CD14-positive monocyte (primary cell): ENCODE results near the gene TRPV5. TPM values are rescaled to one million over a fixed set of nuclear protein-coding genes. Genes with fewer than 3 reads are reported as not detected.

Source experiments
- DNase-seq, 3 donors: peaks; one replicate each; pipeline ENCODE4 v3.0.0-alpha.2; 2011 to 2022
- H2AFZ ChIP-seq: 2 replicates; pipeline ENCODE4 v1.6.0; 2012; ENCODE audit warnings: mild to moderate bottlenecking, low read depth, low read length, inconsistent platforms; ENCODE audit not compliant: insufficient read depth, poor library complexity, severe bottlenecking
- H3K27ac ChIP-seq, 2 donors: 1 replicate in 1 of 2; 2 replicates in 1 of 2; pipeline ENCODE4 v1.5.1; 2012 to 2013; ENCODE audit warnings: low read length in 2 of 2, control low read depth in 1 of 2, inconsistent platforms in 1 of 2, low read depth in 1 of 2, mild to moderate bottlenecking in 1 of 2
- H3K27me3 ChIP-seq, 2 donors: one replicate each; pipeline versions ENCODE4 v1.6.0 to v1.6.1; 2011 to 2013; ENCODE audit warnings: low read length in 2 of 2; ENCODE audit not compliant: control insufficient read depth in 2 of 2, insufficient read depth in 2 of 2
- H3K36me3 ChIP-seq, 2 donors: replicated peaks in 1 of 2; 1 replicate in 1 of 2; 2 replicates in 1 of 2; pipeline versions ENCODE4 v1.5.1 to v1.6.1; 2012 to 2013; ENCODE audit warnings: low read length in 2 of 2, control low read depth in 1 of 2, inconsistent platforms in 1 of 2, mild to moderate bottlenecking in 1 of 2; ENCODE audit not compliant: insufficient read depth in 2 of 2, control insufficient read depth in 1 of 2
- H3K4me1 ChIP-seq, 2 donors: 1 replicate in 1 of 2; 2 replicates in 1 of 2; pipeline versions ENCODE4 v1.5.1 to v1.6.1; 2012 to 2013; ENCODE audit warnings: low read length in 2 of 2, control low read depth in 1 of 2, inconsistent platforms in 1 of 2, mild to moderate bottlenecking in 1 of 2, moderate library complexity in 1 of 2; ENCODE audit not compliant: insufficient read depth in 2 of 2, control insufficient read depth in 1 of 2
- H3K4me2 ChIP-seq: replicated peaks from 2 replicates; pipeline ENCODE3; 2012; ENCODE audit warnings: low read length, moderate library complexity, mild to moderate bottlenecking; ENCODE audit not compliant: poor library complexity, severe bottlenecking; ENCODE audit errors: extremely low read depth
- H3K4me3 ChIP-seq, 3 experiments: fragments of 200-600 bp in 1 of 3; sonication (generic) in 1 of 3; replicated peaks in 1 of 3; 1 replicate in 2 of 3; 2 replicates in 1 of 3; pipeline ENCODE4 v1.5.1; 2011 to 2013; ENCODE audit warnings: low read length in 3 of 3, mild to moderate bottlenecking in 3 of 3, control low read depth in 2 of 3, low read depth in 2 of 3, inconsistent platforms in 1 of 3, moderate library complexity in 1 of 3
- H3K79me2 ChIP-seq: 2 replicates; pipeline ENCODE4 v1.6.0; 2012; ENCODE audit warnings: mild to moderate bottlenecking, control low read depth, inconsistent platforms, low read length, moderate library complexity; ENCODE audit not compliant: insufficient read depth
- H3K9ac ChIP-seq: 2 replicates; pipeline ENCODE4 v1.6.0; 2017; ENCODE audit warnings: low read length, mild to moderate bottlenecking; ENCODE audit not compliant: insufficient read depth, poor library complexity, severe bottlenecking
- H3K9me3 ChIP-seq, 2 donors: replicated peaks in 1 of 2; 1 replicate in 1 of 2; 2 replicates in 1 of 2; pipeline versions ENCODE4 v1.5.1 to v1.6.1; 2012 to 2013; ENCODE audit warnings: low read length in 2 of 2, control low read depth in 1 of 2; ENCODE audit not compliant: control insufficient read depth in 1 of 2, insufficient read depth in 1 of 2
- H4K20me1 ChIP-seq: 2 replicates; pipeline ENCODE4 v1.6.0; 2012; ENCODE audit warnings: mild to moderate bottlenecking, low read length, control low read depth, moderate library complexity; ENCODE audit not compliant: insufficient read depth
- H3K27ac Mint-ChIP-seq, 7 donors: one replicate each; pipeline ENCODE4 v1.8.0; 2020; ENCODE audit warnings: mild to moderate bottlenecking in 7 of 7, mixed read lengths in 7 of 7, moderate library complexity in 6 of 7, inconsistent platforms in 2 of 7
- H3K27me3 Mint-ChIP-seq, 3 donors: one replicate each; pipeline ENCODE4 v1.8.0; 2021 to 2022; ENCODE audit warnings: low read depth in 3 of 3, mild to moderate bottlenecking in 3 of 3, mixed read lengths in 3 of 3, moderate library complexity in 3 of 3, inconsistent platforms in 1 of 3
- H3K36me3 Mint-ChIP-seq, 2 donors: one replicate each; pipeline ENCODE4 v1.8.0; 2020; ENCODE audit warnings: mixed read lengths in 2 of 2, inconsistent platforms in 1 of 2, mild to moderate bottlenecking in 1 of 2
- H3K4me1 Mint-ChIP-seq: one replicate; pipeline ENCODE4 v1.8.0; 2020; ENCODE audit warnings: mild to moderate bottlenecking, mixed read lengths
- H3K4me3 Mint-ChIP-seq, 2 donors: one replicate each; pipeline ENCODE4 v1.8.0; 2020; ENCODE audit warnings: mild to moderate bottlenecking in 2 of 2, mixed read lengths in 2 of 2, moderate library complexity in 1 of 2
- H3K9me3 Mint-ChIP-seq, 7 donors: one replicate each; pipeline ENCODE4 v1.8.0; 2020 to 2022; ENCODE audit warnings: mixed read lengths in 7 of 7, mild to moderate bottlenecking in 6 of 7, moderate library complexity in 6 of 7, inconsistent platforms in 2 of 7
- WGBS: methylation state at CpG from one replicate; pipeline ENCODE4 v1.1.5; 2013; ENCODE audit warnings: missing lambda C conversion rate; ENCODE audit not compliant: insufficient coverage; 5-methylcytosine and 5-hydroxymethylcytosine counted together
- intact Hi-C, 2 donors: fragments of 100-400 bp; cut with micrococcal nuclease; formaldehyde crosslinking; loops; one replicate each; pipeline versions ENCODE4 v1.15.0 to v1.15.1; 2023
- polyA plus RNA-seq, 3 donors: library from polyadenylated mRNA; depleted of rRNA in 1 of 3; unstranded in 2 of 3; stranded (reverse) in 1 of 3; fragments of 300-500 nt in 2 of 3; fragments of >200 nt in 1 of 3; fragmentation: Illumina TruSeq in 2 of 3; gene quantifications; 1 replicate in 2 of 3; 2 replicates in 1 of 3; pipeline ENCODE4 v1.2.3, GENCODE V29; 2012 to 2021
- TF ChIP-seq, protein P1 (sequence below): fragments of 200-600 bp; IDR thresholded peaks from one replicate; pipeline ENCODE4 v1.8.0; 2022; ENCODE audit warnings: antibody characterized with exemption, mild to moderate bottlenecking

The TRPV5 gene
- polyA plus RNA-seq, 3 donors, result not detected

DNA sequence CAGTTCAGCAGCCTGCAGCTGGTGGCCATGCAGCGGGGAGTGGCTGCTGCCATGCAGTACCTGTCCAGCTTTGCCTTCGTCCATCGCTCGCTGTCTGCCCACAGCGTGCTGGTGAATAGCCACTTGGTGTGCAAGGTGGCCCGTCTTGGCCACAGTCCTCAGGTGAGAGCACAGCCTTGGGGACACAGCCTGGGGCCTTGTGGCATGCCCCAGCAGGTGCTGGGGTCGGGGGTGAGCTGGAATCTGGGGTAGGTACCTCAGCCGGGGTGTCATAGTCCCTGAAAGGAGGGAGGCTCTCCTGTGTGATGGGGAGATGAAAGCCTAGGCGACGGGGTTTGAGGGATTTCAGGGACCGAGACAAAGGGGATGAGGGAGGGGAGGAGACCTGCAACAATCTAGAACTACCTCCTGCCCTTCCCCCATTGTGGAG lies 64.5 kb downstream of the TRPV5 start:
- Mint-ChIP-seq H3K27me3 (peaks cover 0 to 4% (median 2%) of the 10 kb centered on the region in 3 donors), H3K4me3 (no peak overlapping the region), H3K9me3 (no peaks in the 10 kb centered on the region), H3K36me3 (peaks cover 28 to 52% of the 10 kb centered on the region in 2 donors), H3K4me1 (peaks cover 16% of the 10 kb centered on the region), H3K27ac (peak overlapping the region in 1 of 7 donors; percentile 41)
- Histone ChIP-seq H3K27ac (no peak overlapping the region), H2AFZ (no peak overlapping the region), H3K79me2 (no peaks in the 10 kb centered on the region), H3K4me3 (no peak overlapping the region), H3K9ac (no peak overlapping the region), H4K20me1 (no peaks in the 10 kb centered on the region), H3K4me2 (no peak overlapping the region), H3K9me3 (no peaks in the 10 kb centered on the region), H3K4me1 (peaks cover 12% of the 10 kb centered on the region in 2 donors), H3K27me3 (no peaks in the 10 kb centered on the region), H3K36me3 (peaks cover 19 to 37% of the 10 kb centered on the region in 2 donors)
- intact Hi-C loops, result no loop called here
- 92% methylated on average over 8 of the region's 11 CpGs for WGBS
- DNase-seq, result no peak
- TF ChIP-seq, protein P1, sequence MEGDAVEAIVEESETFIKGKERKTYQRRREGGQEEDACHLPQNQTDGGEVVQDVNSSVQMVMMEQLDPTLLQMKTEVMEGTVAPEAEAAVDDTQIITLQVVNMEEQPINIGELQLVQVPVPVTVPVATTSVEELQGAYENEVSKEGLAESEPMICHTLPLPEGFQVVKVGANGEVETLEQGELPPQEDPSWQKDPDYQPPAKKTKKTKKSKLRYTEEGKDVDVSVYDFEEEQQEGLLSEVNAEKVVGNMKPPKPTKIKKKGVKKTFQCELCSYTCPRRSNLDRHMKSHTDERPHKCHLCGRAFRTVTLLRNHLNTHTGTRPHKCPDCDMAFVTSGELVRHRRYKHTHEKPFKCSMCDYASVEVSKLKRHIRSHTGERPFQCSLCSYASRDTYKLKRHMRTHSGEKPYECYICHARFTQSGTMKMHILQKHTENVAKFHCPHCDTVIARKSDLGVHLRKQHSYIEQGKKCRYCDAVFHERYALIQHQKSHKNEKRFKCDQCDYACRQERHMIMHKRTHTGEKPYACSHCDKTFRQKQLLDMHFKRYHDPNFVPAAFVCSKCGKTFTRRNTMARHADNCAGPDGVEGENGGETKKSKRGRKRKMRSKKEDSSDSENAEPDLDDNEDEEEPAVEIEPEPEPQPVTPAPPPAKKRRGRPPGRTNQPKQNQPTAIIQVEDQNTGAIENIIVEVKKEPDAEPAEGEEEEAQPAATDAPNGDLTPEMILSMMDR, result no peak

DNA sequence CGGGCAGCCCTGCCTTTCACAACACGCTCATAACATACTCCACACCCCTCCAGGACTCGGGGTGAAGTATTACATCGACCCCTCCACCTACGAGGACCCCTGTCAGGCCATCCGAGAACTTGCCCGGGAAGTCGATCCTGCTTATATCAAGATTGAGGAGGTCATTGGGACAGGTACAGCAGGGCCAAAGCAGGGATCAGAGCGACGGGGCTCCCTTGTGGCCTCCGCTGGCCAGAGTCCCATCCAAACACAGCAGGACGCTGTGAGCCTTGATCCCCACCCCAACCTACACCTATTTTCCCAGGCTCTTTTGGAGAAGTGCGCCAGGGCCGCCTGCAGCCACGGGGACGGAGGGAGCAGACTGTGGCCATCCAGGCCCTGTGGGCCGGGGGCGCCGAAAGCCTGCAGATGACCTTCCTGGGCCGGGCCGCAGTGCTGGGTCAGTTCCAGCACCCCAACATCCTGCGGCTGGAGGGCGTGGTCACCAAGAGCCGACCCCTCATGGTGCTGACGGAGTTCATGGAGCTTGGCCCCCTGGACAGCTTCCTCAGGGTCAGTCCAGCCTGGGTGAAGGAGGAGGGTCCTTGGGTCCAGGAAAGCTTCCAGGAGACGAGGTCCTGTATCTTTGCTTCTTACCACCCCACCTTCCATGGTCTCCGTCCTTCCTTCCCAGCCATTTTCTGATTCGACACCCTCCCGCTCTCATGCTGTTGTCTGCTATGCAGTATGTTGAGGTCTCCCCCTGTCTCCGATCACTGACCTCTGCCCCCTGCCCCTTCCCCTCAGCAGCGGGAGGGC lies 65.2 kb downstream of the TRPV5 start:
- Mint-ChIP-seq H3K9me3 (no peaks in the 10 kb centered on the region), H3K4me1 (peaks cover 16% of the 10 kb centered on the region), H3K36me3 (peaks cover 34 to 58% of the 10 kb centered on the region in 2 donors), H3K4me3 (no peak overlapping the region), H3K27ac (peak overlapping the region in 2 of 7 donors; percentile 41 to 58), H3K27me3 (peaks cover 0 to 2% (median 2%) of the 10 kb centered on the region in 3 donors)
- no peak for DNase-seq
- Histone ChIP-seq H3K4me2 (no peak overlapping the region), H3K4me1 (peaks cover 12% of the 10 kb centered on the region in 2 donors), H3K27me3 (no peaks in the 10 kb centered on the region), H3K36me3 (peaks cover 21 to 43% of the 10 kb centered on the region in 2 donors), H3K27ac (no peak overlapping the region), H3K9me3 (no peaks in the 10 kb centered on the region), H3K79me2 (no peaks in the 10 kb centered on the region), H4K20me1 (no peaks in the 10 kb centered on the region), H3K4me3 (no peak overlapping the region), H3K9ac (no peak overlapping the region), H2AFZ (no peak overlapping the region)
- TF ChIP-seq, protein P1, result no peak
- intact Hi-C loops, result no loop called here
- WGBS, result 96% methylated on average over 17 of the region's 31 CpGs
